OCI-M1 (cell line): ENCODE measurements around the gene CFLAR.
A peak's percentile ranks its signal among the peaks of the same experiment; 100 is the strongest.
"Not testable (repeated sequence)": the region's sequence is repeated elsewhere in the genome, so short reads cannot be mapped to it uniquely, and the experiment has no call there.

Experiments
- DNase-seq: peaks from one replicate; lab custom pipeline; 2025; lab: John Stamatoyannopoulos, UW

The CFLAR gene

GRCh38 chr2:201149064-201149820 is 33.3 kb downstream of the CFLAR start:
- no peak for DNase-seq

GRCh38 chr2:201149821-201150165 is 33.8 kb downstream of the CFLAR start:
- DNase-seq, result not testable (repeated sequence)

- DNase-seq, result peak; percentile 56
These were observed 34.6 kb downstream of the CFLAR start for GRCh38 chr2:201150454-201151020.

- DNase-seq, result peak; percentile 71
These were observed 35.4 kb downstream of the CFLAR start for GRCh38 chr2:201151127-201151981.

GRCh38 chr2:201152517-201152916 is 36.6 kb downstream of the CFLAR start:
- no peak for DNase-seq

GRCh38 chr2:201152999-201153815 is 37.2 kb downstream of the CFLAR start:
- DNase-seq, result no peak

GRCh38 chr2:201154615-201155399 is 38.8 kb downstream of the CFLAR start:
- no peak for DNase-seq

GRCh38 chr2:201156036-201156435 is 40.1 kb downstream of the CFLAR start:
- no peak for DNase-seq

GRCh38 chr2:201156640-201157039 is 40.7 kb downstream of the CFLAR start:
- no peak for DNase-seq

GRCh38 chr2:201157694-201158093 is 41.7 kb downstream of the CFLAR start:
- DNase-seq, result no peak

GRCh38 chr2:201158111-201158929 is 42.4 kb downstream of the CFLAR start:
- DNase-seq, result peak; percentile 99

- DNase-seq, result no peak
These were observed 48.2 kb downstream of the CFLAR start for GRCh38 chr2:201164166-201164565.

- DNase-seq, result no peak
These were observed 51.6 kb downstream of the CFLAR start for GRCh38 chr2:201167546-201167945.

- DNase-seq, result peak; percentile 23
These were observed 52.5 kb downstream of the CFLAR start for GRCh38 chr2:201168496-201168895.

GRCh38 chr2:201171259-201171814 is 55.4 kb downstream of the CFLAR start:
- no peak for DNase-seq

- no peak for DNase-seq
These were observed 56.3 kb downstream of the CFLAR start for GRCh38 chr2:201172279-201172678.

- peak; percentile 56 for DNase-seq
These were observed 58.7 kb downstream of the CFLAR start for GRCh38 chr2:201174687-201175086.

- DNase-seq, result no peak
These were observed 60.1 kb downstream of the CFLAR start for GRCh38 chr2:201176081-201176481.

- no peak for DNase-seq
These were observed 64.0 kb downstream of the CFLAR start for GRCh38 chr2:201180010-201180409.
